Measurements from ENCODE around the gene CCDC80.
A peak's percentile ranks its signal among the peaks of the same experiment; 100 is the strongest.
"Not testable (repeated sequence)": the region's sequence is repeated elsewhere in the genome, so short reads cannot be mapped to it uniquely, and the experiment has no call there.

Gene CCDC80

DNA sequence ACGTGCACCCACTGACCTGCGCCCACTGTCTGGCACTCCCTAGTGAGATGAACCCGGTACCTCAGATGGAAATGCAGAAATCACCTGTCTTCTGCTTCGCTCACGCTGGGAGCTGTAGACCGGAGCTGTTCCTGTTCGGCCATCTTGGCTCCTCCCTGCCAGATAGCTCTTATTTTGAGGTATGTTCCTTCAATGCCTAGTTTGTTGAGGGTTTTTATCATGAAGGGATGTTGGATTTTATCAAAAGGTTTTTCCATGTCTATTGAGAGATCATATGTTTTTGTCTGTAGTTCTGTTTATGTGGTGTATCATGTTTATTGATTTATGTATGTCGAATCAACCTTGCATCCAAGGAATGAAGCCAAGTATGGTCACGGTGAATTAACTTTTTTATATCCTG is 24.1 kb upstream of the CCDC80 start:
- not testable (repeated sequence) for DNase-seq (ENCODE audit: low spot score)

DNA sequence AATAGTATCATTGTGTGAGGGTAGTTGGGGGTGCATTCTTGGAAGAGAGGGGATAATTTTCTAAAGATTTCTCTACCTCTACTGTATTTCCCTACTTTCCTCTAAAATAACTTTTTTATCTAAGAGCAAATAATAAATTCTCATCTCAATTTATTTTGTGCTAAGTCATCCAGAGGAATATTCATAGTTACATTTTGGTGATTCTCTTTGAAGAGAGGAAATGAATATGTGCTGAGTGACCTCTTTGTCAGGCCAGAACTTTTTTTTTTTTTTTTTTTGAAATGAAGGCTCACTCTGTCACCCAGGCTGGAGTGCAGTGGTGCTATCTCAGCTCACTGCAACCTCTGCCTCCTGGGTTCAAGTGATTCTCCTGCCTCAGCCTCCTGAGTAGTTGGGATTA is 15.1 kb upstream of the CCDC80 start:
- no peak for DNase-seq (ENCODE audit: low spot score)

- DNase-seq (ENCODE audit: low spot score): no peak
Measured at GRCh38 chr3:112654979-112655378, 14.0 kb upstream of the CCDC80 start.

DNA sequence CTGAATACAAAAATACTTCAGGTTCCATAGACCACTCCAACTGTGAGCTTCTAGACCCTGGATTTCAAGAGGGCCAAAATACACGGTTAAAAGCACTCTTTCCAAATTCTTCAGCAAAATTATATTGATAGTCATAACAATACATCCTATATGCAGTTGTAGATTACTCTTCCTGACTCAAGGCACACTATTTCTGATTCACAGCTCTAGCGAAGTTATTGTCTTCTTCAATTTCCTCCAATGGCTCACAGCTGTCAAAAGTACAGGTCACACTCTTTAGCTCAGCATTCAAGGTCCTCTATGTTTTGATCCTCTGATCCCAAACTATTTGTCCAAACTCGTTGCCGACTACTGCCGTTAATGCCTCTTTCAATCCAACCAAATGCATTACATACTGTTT is 13.5 kb upstream of the CCDC80 start:
- DNase-seq (ENCODE audit: low spot score): no peak

GRCh38 chr3:112653881-112654300 is 12.9 kb upstream of the CCDC80 start:
- DNase-seq (ENCODE audit: low spot score): peak; percentile 39

- peak; percentile 65 for DNase-seq (ENCODE audit: low spot score)
Measured at GRCh38 chr3:112653209-112653871, 12.4 kb upstream of the CCDC80 start.

GRCh38 chr3:112651516-112651915 is 10.6 kb upstream of the CCDC80 start:
- no peak for DNase-seq (ENCODE audit: low spot score)

DNA sequence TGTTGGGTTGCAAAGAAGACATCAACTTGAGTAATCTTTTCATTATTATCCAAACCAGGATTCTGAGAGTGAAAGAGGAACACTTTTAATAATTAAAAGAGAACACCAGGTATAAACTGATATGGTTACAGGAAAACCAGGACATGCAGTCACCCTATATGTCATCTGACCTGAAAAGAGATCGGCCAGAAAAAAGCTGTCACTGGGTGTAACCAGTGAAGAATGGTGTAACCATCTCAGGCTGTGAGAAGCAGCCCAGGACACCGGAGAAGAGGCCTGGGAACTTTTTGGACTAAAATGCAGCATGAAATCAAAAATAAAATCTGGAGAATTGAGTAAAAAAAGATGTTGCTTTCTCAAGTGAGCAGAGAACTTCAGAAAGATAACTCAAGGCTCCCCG is 10.1 kb upstream of the CCDC80 start:
- no peak for DNase-seq (ENCODE audit: low spot score)

GRCh38 chr3:112650482-112650881 is 9.5 kb upstream of the CCDC80 start:
- DNase-seq (ENCODE audit: low spot score): no peak

DNA sequence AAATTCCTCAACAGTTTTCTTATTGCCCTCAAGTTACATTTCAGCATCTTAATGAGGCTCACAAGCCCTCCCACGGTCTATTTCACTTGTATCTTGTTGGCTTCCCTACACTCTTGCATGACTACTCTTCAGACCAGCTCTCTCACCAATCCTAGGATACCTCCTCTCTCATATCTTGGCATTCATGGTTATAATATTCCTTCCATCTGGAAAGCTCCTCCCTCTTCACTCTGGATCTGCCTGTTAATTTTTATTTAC is 8.5 kb upstream of the CCDC80 start:
- DNase-seq (ENCODE audit: low spot score): no peak

GRCh38 chr3:112647122-112647521 is 6.2 kb upstream of the CCDC80 start:
- DNase-seq (ENCODE audit: low spot score): no peak

GRCh38 chr3:112646623-112647022 is 5.7 kb upstream of the CCDC80 start:
- DNase-seq (ENCODE audit: low spot score): no peak

DNA sequence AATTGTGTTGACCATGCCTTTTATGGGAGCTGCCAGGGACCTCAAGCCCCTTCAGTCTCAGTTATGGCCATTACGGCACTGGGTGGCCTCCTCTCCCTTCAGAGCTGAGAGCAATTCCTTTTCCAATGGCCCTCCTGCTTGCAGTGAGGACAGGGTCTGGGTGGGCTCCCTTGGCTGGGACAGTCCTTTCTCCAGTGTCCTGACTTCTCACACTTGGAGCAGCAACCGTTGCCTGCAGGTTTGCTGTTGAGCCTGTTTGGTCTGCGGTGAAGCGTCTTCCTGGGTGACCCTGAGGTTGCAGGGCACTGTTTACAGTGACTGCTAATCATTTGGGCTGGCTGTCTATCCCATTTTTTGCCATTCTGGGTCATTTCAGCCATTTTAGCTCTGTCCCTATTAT is 3.5 kb upstream of the CCDC80 start:
- DNase-seq (ENCODE audit: low spot score): no peak

GRCh38 chr3:112643621-112644240 is 2.8 kb upstream of the CCDC80 start:
- no peak for DNase-seq (ENCODE audit: low spot score)

GRCh38 chr3:112642912-112643506 is 2.1 kb upstream of the CCDC80 start:
- peak; percentile 89 for DNase-seq (ENCODE audit: low spot score)

DNA sequence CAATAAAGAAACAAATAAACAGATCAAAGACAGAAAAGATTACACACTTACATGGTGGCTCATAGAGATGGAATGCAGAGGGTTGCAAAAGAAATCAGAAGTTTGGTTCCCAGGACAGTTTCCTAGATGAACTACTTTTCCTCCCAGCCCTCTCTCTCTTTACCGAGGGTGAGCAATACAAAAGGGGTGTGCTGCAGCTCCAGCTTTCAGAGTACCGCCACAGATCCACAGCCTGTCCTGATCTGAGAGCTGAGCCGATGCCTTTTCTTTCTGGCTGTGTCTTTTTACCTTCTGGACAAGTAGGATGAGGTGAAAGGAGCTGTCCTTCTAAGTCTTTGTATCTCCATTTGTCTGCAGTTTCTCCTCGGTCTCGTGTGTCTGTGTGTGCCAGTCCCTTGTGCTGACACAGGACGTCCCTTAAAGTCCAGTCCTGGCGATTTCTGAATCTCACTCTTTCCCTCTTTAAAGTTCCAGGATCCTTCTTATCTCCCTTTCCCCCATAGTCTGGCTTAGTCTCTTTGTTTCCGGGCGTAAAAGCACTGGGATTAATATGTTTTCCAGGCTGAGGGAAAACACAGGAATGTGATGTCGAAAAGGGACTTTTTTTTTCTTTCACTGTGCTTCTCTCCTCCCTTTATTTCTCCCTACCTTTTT is 540 bp downstream of the CCDC80 start:
- DNase-seq (ENCODE audit: low spot score): peak; percentile 56

- no peak for DNase-seq (ENCODE audit: low spot score)
Measured at GRCh38 chr3:112639455-112640225, 1.3 kb downstream of the CCDC80 start.

GRCh38 chr3:112638327-112639020 is 2.5 kb downstream of the CCDC80 start:
- DNase-seq (ENCODE audit: low spot score): no peak

DNA sequence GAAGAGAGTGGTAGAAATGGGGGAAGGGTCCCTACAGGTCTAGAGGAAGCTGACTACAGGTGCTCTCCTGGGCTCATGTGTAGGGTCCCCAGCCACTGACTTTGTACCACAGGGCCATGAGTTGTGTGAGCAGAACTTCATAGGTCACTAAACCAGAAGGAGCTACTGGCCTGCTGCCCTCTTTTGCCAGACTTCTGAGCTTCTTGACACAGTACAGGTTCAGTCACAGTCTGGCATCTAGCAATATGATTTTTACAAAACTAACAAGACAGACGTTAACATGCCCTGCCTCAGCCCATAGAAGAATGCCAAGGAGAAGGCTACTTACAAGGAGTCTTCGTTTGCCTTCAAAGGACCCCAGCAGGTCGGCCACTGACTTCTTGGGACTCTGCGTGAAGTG is 3.2 kb downstream of the CCDC80 start:
- DNase-seq (ENCODE audit: low spot score): no peak

DNA sequence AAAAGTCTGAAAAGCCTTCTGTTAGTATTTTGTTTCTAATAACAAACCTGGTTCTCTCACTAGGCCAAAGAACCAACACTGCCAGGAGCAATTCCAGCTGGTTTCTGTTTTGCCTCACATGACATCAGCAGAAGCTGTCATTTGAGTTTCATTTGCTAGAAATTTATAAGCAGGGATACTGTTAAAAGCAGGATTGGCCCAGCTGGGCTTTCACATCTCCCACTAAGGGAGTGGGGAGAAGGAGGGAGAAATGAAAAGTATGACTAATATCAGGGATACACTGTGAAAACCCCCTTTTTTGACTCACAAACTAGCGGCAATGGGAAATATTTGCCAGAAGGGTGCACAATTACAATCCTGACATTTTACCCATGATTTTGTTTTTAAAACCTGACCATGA is 5.3 kb downstream of the CCDC80 start:
- DNase-seq (ENCODE audit: low spot score): no peak

- DNase-seq (ENCODE audit: low spot score): no peak
Measured at GRCh38 chr3:112634786-112635541, 6.0 kb downstream of the CCDC80 start.

Data from RKO (cell line).